GM12874 (cell line): Measurements from ENCODE around the gene DYNLT1.
A peak's percentile ranks its signal among the peaks of the same experiment; 100 is the strongest.

Experiments used
- TF ChIP-seq, protein P1 (sequence below): IDR thresholded peaks from 2 replicates; pipeline ENCODE4 v1.5.1; 2011; ENCODE audit warnings: low read depth, mild to moderate bottlenecking, control low read depth, low read length, moderate library complexity; ENCODE audit not compliant: insufficient read depth

DYNLT1 gene

DNA sequence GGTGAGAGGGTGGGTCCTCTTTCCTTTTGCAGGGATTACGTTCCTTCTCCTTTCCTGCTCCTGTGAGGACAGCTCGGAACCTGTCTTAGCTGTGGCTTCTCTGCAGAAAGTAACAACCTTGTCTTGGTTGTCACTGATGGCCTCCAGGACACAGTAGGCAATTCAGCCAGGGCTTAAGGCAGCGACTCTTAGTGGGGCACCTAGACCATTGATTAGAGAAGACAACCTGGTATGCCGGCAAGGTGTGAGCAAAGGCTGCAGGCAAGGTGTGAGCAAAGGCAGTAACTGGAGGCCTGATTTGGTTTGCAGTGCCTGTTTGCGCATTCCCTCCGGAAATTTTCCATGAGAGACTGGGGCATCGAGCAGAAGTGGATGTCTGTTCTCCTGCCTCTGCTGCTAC lies 37.6 kb downstream of the DYNLT1 start:
- TF ChIP-seq, protein P1, sequence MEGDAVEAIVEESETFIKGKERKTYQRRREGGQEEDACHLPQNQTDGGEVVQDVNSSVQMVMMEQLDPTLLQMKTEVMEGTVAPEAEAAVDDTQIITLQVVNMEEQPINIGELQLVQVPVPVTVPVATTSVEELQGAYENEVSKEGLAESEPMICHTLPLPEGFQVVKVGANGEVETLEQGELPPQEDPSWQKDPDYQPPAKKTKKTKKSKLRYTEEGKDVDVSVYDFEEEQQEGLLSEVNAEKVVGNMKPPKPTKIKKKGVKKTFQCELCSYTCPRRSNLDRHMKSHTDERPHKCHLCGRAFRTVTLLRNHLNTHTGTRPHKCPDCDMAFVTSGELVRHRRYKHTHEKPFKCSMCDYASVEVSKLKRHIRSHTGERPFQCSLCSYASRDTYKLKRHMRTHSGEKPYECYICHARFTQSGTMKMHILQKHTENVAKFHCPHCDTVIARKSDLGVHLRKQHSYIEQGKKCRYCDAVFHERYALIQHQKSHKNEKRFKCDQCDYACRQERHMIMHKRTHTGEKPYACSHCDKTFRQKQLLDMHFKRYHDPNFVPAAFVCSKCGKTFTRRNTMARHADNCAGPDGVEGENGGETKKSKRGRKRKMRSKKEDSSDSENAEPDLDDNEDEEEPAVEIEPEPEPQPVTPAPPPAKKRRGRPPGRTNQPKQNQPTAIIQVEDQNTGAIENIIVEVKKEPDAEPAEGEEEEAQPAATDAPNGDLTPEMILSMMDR, result no peak

DNA sequence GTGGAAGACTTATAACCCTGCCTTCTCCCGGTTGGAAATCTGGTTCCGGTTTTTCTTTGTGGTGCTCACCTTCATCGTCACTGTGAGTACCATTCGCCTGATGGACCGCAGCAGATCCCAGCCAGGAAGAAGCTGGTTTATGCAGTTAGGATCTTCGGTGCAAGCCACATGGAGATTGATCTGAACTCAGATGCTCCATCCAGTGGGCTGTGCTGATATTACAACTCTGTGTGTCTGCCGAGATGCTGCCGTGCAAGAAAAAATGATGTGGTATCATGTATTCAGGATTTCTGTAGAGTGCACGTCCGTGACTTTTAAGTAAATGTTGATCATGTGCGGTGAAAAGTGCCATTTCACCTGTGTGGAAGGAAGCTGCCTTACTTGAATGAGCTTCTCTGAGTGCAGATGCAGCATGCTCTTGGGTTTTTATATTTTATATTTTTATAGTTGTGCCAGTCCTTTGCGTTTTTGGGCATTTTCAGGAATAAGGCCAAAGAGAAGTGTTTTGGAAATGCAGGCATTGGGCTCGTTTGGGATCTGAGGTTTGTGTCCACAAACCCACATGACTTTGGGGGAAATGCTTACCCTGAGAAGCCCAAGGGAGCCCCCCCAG lies 39.2 kb downstream of the DYNLT1 start:
- TF ChIP-seq, protein P1, result peak; percentile 70

DNA sequence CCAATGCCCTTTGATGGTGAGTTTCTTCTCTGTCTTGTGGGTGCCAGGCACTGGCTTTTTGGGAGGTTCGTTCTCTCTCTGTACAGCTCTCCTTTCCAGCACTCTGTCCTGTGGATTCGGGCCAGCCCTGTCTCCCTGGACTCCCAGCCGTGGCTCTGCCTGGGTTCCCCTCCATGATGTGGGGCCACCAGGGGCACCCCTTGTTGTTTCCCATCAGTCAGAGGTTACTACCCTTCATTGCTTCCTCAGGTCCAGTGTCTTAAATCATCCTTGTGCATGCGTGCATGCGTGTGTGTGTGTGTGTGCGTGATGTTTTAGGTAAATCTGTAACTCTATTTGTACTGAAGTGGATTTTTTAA lies 40.5 kb downstream of the DYNLT1 start:
- TF ChIP-seq, protein P1, result no peak

DNA sequence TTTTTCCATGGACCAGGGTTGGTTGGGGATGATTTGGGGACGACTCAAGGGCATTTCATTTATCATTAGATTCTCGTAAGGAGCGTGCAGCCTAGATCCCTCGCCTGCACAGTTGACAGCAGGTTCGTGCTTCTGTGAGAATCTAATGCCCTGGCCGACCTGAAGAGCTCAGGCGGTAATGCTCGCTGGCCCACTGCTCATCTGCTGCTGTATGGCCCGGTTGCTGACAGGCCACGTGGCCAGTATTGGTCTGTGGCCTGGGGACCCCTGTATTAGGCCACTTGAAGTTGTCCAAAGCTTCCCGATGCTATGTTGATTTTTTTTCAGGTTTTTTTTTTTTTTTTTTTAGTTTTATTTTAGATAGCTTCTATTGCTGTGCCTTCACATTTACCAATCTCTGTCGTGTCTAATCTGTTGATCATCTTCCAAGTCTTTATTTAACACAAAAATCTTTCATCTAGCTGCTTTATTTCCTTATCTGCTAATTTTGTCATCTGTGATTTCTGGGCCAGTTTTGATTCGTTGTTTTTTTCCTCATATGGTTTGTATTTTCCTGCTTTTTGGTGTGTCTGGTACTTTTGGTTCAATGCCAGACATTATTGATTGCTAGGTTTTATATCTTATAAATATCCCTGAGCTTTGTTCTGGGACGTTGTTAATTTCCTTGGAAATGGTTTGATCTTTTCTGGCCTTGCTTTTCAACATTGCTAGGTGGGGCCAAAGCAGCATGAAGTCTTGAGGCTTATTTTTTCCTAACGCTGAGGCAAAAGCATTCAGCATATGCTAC lies 41.1 kb downstream of the DYNLT1 start:
- TF ChIP-seq, protein P1, result no peak

DNA sequence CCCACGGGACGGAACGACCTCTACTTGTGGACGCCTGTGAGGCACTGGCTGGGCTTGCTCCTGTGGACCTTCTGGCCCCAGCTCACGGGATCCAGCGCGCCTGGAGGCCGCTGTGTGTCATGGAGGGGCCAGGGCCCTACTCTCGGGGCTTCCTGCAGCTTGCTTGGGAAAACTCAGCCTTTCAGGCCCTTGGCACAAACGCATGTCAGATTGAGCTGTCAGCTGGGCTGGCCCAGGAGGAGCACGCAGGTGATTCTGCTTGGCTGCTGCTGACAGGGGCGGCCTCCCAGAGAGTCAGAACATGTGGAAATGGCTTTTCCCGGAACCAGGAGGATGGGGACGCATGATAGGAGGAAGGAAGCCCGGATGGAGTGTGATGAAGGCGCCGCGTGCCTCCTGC lies 44.9 kb downstream of the DYNLT1 start:
- TF ChIP-seq, protein P1, result no peak

DNA sequence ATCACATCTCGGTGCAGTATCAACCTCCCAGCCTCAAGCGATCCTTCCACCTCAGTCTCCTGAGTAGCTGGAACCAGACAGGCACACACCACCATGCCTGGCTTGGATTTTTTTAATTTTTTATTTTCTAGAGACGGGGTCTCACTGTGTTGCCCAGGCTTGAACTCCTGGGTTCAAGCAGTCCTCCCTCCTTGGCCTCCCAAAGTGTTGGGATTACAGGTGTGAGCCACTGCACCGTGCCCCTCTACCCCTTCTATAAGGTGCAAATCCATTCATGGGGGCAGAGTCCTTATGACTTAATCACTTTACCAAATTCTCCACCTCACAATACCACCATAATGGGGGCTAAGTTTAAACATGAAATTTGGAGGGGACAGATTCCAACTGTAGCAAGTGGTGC lies 47.0 kb downstream of the DYNLT1 start:
- TF ChIP-seq, protein P1, result no peak

DNA sequence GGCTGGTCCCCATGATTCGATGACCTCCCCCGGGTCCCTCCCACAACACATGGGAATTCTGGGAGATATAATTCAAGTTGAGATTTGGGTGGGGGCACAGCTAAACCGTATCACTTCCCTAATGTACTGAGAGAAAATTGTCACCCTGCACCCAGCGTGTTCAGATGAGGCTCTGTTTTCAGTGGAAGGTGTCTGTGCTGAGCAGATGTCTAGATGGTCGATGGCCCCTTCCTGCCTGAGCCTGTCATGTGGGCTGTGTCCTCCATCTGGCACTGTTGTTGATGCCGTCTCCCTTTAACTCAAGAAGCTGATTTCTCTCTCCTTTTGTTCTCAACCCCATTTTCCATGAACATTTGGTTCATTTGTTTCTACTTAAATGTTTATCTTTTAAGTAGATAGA lies 47.7 kb downstream of the DYNLT1 start:
- TF ChIP-seq, protein P1, result no peak
